ENCODE results near the gene FMO1. TPM values are rescaled to one million over a fixed set of nuclear protein-coding genes. Genes with fewer than 3 reads are reported as not detected.
"Not testable (repeated sequence)": the region's sequence is repeated elsewhere in the genome, so short reads cannot be mapped to it uniquely, and the experiment has no call there.

The FMO1 gene
- total RNA-seq, 4 donors from 2014 or later, result 13.2 to 59.9 (median 36.2) TPM

- H3K27ac ChIP-seq, result no peak overlapping the region
- no peak overlapping the region for H3K4me3 ChIP-seq
- H3K4me1 ChIP-seq, result peaks cover 0 to 3% (median 0%) of the 10 kb centered on the region in 4 donors
- no peaks in the 10 kb centered on the region for H3K36me3 ChIP-seq
- H3K27me3 ChIP-seq, result no peaks in the 10 kb centered on the region
- TF ChIP-seq CTCF (IDR thresholded peaks at IDR 0.05) (no peak), POLR2A (IDR thresholded peaks at IDR 0.05) (no peak)
- H3K9me3 ChIP-seq, result no peaks in the 10 kb centered on the region
- DNase-seq, result no peak
Observed at GRCh38 chr1:171219346-171220080, 28.8 kb upstream of the FMO1 start.

- TF ChIP-seq CTCF (IDR thresholded peaks at IDR 0.05) (no peak), POLR2A (IDR thresholded peaks at IDR 0.05) (no peak)
- peaks cover 0 to 4% (median 0%) of the 10 kb centered on the region in 4 donors for H3K4me1 ChIP-seq
- no peaks in the 10 kb centered on the region for H3K27me3 ChIP-seq
- no peak overlapping the region for H3K27ac ChIP-seq
- H3K9me3 ChIP-seq, result no peaks in the 10 kb centered on the region
- no peaks in the 10 kb centered on the region for H3K36me3 ChIP-seq
- no peak for DNase-seq
- H3K4me3 ChIP-seq, result no peak overlapping the region
Observed at GRCh38 chr1:171220081-171220420, 28.2 kb upstream of the FMO1 start.

DNA sequence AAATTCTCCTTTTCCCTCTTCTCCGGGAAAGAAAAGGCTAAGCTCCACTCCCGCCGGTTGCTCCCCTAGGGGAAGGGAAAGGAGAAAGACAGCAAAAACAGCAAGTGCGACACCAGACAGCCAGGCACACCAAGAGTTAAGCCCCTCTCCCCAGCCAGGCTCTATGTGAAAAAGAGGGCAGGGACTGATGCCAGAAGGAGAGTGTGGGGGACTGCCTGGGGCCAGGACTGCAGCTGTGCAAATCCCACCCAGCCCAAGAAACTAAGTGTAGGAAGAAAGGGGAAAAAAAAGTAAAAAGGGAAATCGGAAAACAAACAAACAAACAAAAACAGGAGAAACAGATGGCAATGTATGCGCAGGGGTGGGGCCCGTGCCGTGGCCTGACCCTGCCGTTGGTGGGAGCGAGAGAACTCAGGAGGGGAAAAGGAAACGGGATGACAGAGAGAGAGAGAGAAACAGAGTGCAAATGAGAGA, 27.7 kb upstream of the FMO1 start:
- peak overlapping the region in 1 of 4 donors; percentile 36 for H3K27ac ChIP-seq
- no peaks in the 10 kb centered on the region for H3K27me3 ChIP-seq
- no peaks in the 10 kb centered on the region for H3K9me3 ChIP-seq
- no peak for DNase-seq
- no peak overlapping the region for H3K4me3 ChIP-seq
- H3K4me1 ChIP-seq, result peaks cover 0 to 4% (median 0%) of the 10 kb centered on the region in 4 donors
- H3K36me3 ChIP-seq, result no peaks in the 10 kb centered on the region
- no peak for TF ChIP-seq POLR2A (IDR thresholded peaks at IDR 0.05)
- no peak for TF ChIP-seq CTCF (IDR thresholded peaks at IDR 0.05)

DNA sequence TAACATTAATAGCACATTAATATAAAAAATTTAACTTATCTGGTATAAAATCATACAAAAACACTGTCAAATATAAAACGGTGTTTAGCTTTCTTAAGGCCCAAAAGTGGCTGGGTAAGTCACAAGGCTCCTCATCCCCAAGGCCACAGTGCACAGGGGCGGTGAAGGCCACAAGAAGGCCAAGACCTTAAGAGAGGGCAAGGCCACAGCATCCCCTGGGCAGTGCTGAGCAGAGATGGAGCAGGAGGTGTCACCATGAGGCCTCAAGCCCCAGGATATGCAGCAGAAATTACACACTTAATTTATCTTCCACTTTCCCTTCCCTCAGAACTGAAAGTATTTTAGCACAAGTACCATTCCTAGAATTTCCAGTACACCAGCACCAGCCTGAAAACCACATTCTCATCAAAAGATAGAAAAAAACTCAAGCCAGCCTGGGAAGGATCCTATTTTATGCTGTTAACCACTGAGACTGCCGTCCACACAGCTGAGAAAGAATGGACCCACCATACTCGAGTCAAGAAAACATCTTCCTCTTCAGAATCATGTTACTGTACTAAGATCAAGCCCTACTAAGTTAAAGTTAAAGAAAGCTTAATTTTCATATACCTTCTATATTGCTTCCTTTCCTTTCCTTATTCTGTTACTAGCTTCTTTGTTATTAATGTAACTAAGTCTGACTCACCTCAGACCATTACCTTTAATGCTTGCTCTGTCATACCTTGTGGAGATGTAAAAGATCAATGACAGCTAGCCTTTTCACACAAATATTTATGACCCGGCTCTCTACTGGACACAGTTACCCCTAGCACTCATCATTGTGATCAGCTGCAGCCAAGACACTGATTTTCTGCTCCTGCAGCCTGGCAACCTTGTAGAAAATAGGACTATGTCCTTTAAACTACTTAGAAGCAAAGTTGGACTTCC, 26.4 kb upstream of the FMO1 start:
- no peaks in the 10 kb centered on the region for H3K36me3 ChIP-seq
- TF ChIP-seq CTCF (IDR thresholded peaks at IDR 0.05), result no peak
- H3K4me3 ChIP-seq, result no peak overlapping the region
- DNase-seq, result no peak
- peaks cover 0 to 4% (median 0%) of the 10 kb centered on the region in 4 donors for H3K4me1 ChIP-seq
- H3K27me3 ChIP-seq, result no peaks in the 10 kb centered on the region
- H3K27ac ChIP-seq, result no peak overlapping the region
- no peaks in the 10 kb centered on the region for H3K9me3 ChIP-seq

DNA sequence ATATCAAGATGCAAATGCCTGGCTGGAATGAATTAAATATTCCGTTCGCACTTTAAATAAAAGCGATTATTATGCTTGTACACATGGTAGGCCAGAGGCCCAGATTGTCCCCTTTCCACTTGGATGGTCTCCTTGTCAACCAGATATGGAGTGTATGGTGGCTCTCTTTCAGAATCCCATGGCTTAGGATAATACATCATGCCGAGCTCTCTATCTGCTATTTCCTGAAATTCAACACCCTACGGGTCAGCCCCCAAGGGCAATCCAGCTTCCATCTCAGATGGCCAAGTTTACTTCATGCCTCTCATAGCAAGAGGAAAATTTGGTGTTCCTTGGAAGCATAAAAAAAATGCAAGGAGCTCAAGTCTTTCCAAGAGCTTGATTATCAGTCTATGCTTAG, 25.4 kb upstream of the FMO1 start:
- DNase-seq, result no peak
- no peak overlapping the region for H3K27ac ChIP-seq

DNA sequence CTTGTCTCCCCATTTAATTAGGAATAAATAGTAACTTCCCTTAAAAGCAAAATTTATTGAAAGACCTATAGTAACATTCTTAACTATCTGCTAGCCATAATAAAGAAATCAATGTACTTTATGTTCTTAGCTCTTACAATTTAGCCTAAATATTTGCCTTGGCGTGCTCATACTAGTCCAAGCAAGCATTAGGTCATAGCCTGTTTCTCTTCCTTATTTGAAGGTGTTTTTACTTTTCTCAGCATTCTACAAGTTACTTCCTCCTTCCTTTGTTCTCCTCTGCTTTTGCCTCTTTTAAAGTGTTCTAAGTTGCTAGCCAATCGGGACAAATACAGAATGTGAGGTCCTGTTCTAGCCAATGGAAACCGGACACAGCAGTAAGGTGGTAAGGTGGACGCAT, 24.0 kb upstream of the FMO1 start:
- not testable (repeated sequence) for H3K36me3 ChIP-seq, H3K4me1 ChIP-seq, H3K27me3 ChIP-seq, H3K27ac ChIP-seq, H3K4me3 ChIP-seq, H3K9me3 ChIP-seq, DNase-seq

More for the DNA sequence above, 25.4 kb upstream of the FMO1 start:
- no peak overlapping the region for H3K4me3 ChIP-seq
- peaks cover 0 to 4% (median 0%) of the 10 kb centered on the region in 4 donors for H3K4me1 ChIP-seq
- no peaks in the 10 kb centered on the region for H3K27me3 ChIP-seq
- H3K9me3 ChIP-seq, result no peaks in the 10 kb centered on the region
- no peak for TF ChIP-seq CTCF (IDR thresholded peaks at IDR 0.05)
- no peak for TF ChIP-seq POLR2A (IDR thresholded peaks at IDR 0.05)
- H3K36me3 ChIP-seq, result no peaks in the 10 kb centered on the region

Measured in Peyer's patch (tissue), 4 donors.